Adrenal gland (tissue), 19 donors: Measurements from ENCODE around the gene REEP3. TPM values are rescaled to one million over a fixed set of nuclear protein-coding genes. Genes with fewer than 3 reads are reported as not detected.

ENCODE experiments used
- DNase-seq, 7 donors: peaks; one replicate each; pipeline ENCODE4 v3.0.0-alpha.2; 2019 to 2020
- H3K27ac ChIP-seq, 5 donors: fragments of 200-600 bp; sonication (generic) in 4 of 5; 1 replicate in 3 of 5; 2 replicates in 2 of 5; pipeline versions ENCODE4 v1.5.1 to v1.8.0; 2016 to 2020; ENCODE audit warnings: mild to moderate bottlenecking in 1 of 5
- H3K27me3 ChIP-seq: fragments of 200-600 bp; 2 replicates; pipeline ENCODE4 v1.8.0; 2021
- H3K36me3 ChIP-seq, 2 donors: fragments of 200-600 bp; replicated peaks in 1 of 2; 1 replicate in 1 of 2; 2 replicates in 1 of 2; pipeline versions ENCODE4 v1.5.1 to v1.8.0; 2018 to 2022
- H3K4me1 ChIP-seq, 2 donors: fragments of 200-600 bp; replicated peaks in 1 of 2; 1 replicate in 1 of 2; 2 replicates in 1 of 2; pipeline versions ENCODE4 v1.5.1 to v1.8.0; 2018 to 2021
- H3K4me3 ChIP-seq, 4 donors: fragments of 200-600 bp; sonication (generic) in 3 of 4; one replicate each; pipeline ENCODE4 v1.5.1; 2016 to 2018
- H3K9me3 ChIP-seq, 3 donors: fragments of 200-600 bp; sonication (generic) in 1 of 3; replicated peaks in 1 of 3; 1 replicate in 2 of 3; 2 replicates in 1 of 3; pipeline versions ENCODE4 v1.5.1 to v1.8.0; 2016 to 2021
- CTCF ChIP-seq, 6 experiments: fragments of 450-650 bp in 4 of 6; fragments of 200-600 bp in 2 of 6; sonication (generic) in 1 of 6; IDR thresholded peaks; 1 replicate in 5 of 6; 2 replicates in 1 of 6; pipeline versions ENCODE4 v1.5.1 to v1.8.0; 2016 to 2021; ENCODE audit warnings: antibody characterized with exemption in 6 of 6, mild to moderate bottlenecking in 2 of 6, moderate library complexity in 1 of 6
- POLR2A ChIP-seq, 2 donors: fragments of 450-650 bp; IDR thresholded peaks; one replicate each; pipeline ENCODE4 v1.6.1; 2017; ENCODE audit warnings: antibody characterized with exemption in 2 of 2, mild to moderate bottlenecking in 2 of 2, moderate library complexity in 1 of 2
- WGBS, 4 donors: extraction: QIAGEN DNeasy Blood & Tissue Kit in 2 of 4; methylation state at CpG; one replicate each; pipeline versions ENCODE4 v1.1.5 to v1.1.7; 2013 to 2017; 5-methylcytosine and 5-hydroxymethylcytosine counted together
- intact Hi-C, 2 donors: fragments of 100-400 bp; cut with DNase I; formaldehyde crosslinking; loops; one replicate each; pipeline versions ENCODE4 v1.14.1 to v1.15.0; 2022 to 2023
- long read RNA-seq, 10 donors: library from polyadenylated mRNA in 3 of 10; unstranded in 2 of 10; stranded (forward) in 1 of 10; transcript quantifications; one replicate each; pipeline ENCODE4 v2.0.0 and lab custom pipeline, GENCODE V29; 2021 to 2026
- polyA plus RNA-seq, 3 donors: library from polyadenylated mRNA; stranded (reverse); fragments of 200-250 nt in 2 of 3; fragments of 350-450 nt in 1 of 3; fragmentation: Illumina TruSeq in 1 of 3; extraction: RNeasy Lipid Tissue Mini Kit (QIAGEN cat#74804) in 1 of 3; gene quantifications; one replicate each; pipeline ENCODE4 v1.2.3, GENCODE V29; 2013 to 2014
- total RNA-seq, 9 donors: library from RNA; depleted of rRNA in 4 of 9; stranded (reverse); fragments of >200 nt in 4 of 9; fragments of 120-200 nt in 1 of 9; fragmentation: NEBNext Ultra II Directional in 1 of 9; extraction: Animal tissue kit (Norgen Biotek cat#: 25700) in 1 of 9; gene quantifications; one replicate each; pipeline versions ENCODE4 v1.1.0 to v1.2.4, GENCODE V29; 2013 to 2023
- donor health status: healthy with polysubstance abuse.
- donor health status: Bipolar disorder and iron deficiency.
- donor health status: DM: yes; HTN: yes; CAD: no.
- donor health status: DM: no; HTN: no; CAD: no.
- donor health status: DM: no; HTN: no; CAD: no.
- donor health status: DM: yes; HTN: yes; CAD: no.

REEP3 gene
- total RNA-seq = 10 to 100 TPM; 31.2 to 79.8 (median 50.9) TPM
- 10 to 100 TPM in 1 of 3 donors, 1 to 10 TPM in 2; 5.1 to 49.3 (median 9.3) TPM for polyA plus RNA-seq
- long read RNA-seq, donor 1, full-length matches to known transcripts = 8 of 8 reads
- long read RNA-seq, donor 1, partial matches to known transcripts = 0 of 8 reads
- long read RNA-seq, donor 1, other reads (novel, unspliced or antisense) = 0 of 8 reads
- long read RNA-seq, donor 2, full-length matches to known transcripts = 4 of 4 reads
- long read RNA-seq, donor 2, partial matches to known transcripts = 0 of 4 reads
- long read RNA-seq, donor 2, other reads (novel, unspliced or antisense) = 0 of 4 reads
- long read RNA-seq, donor 3, full-length matches to known transcripts = 6 of 6 reads
- long read RNA-seq, donor 3, partial matches to known transcripts = 0 of 6 reads
- long read RNA-seq, donor 3, other reads (novel, unspliced or antisense) = 0 of 6 reads
- long read RNA-seq, donor 4, full-length matches to known transcripts = 3 of 51 reads
- long read RNA-seq, donor 4, partial matches to known transcripts = 3 of 51 reads
- long read RNA-seq, donor 4, other reads (novel, unspliced or antisense) = 45 of 51 reads
- long read RNA-seq, donor 5, full-length matches to known transcripts = 31 of 41 reads
- long read RNA-seq, donor 5, partial matches to known transcripts = 5 of 41 reads
- long read RNA-seq, donor 5, other reads (novel, unspliced or antisense) = 5 of 41 reads
- long read RNA-seq, donor 6, full-length matches to known transcripts = 3 of 12 reads
- long read RNA-seq, donor 6, partial matches to known transcripts = 4 of 12 reads
- long read RNA-seq, donor 6, other reads (novel, unspliced or antisense) = 5 of 12 reads
- long read RNA-seq, donor 7, full-length matches to known transcripts = 6 of 14 reads
- long read RNA-seq, donor 7, partial matches to known transcripts = 8 of 14 reads
- long read RNA-seq, donor 7, other reads (novel, unspliced or antisense) = 0 of 14 reads
- long read RNA-seq, donor 8, full-length matches to known transcripts = 7 of 7 reads
- long read RNA-seq, donor 8, partial matches to known transcripts = 0 of 7 reads
- long read RNA-seq, donor 8, other reads (novel, unspliced or antisense) = 0 of 7 reads
- long read RNA-seq, donor 9, full-length matches to known transcripts = 9 of 18 reads
- long read RNA-seq, donor 9, partial matches to known transcripts = 9 of 18 reads
- long read RNA-seq, donor 9, other reads (novel, unspliced or antisense) = 0 of 18 reads
- long read RNA-seq, donor 10, full-length matches to known transcripts = 6 of 6 reads
- long read RNA-seq, donor 10, partial matches to known transcripts = 0 of 6 reads
- long read RNA-seq, donor 10, other reads (novel, unspliced or antisense) = 0 of 6 reads

GRCh38 chr10:63520500-63521415 lies at the start of gene REEP3:
TSS of gene REEP3 (plus strand) at chr10:63521401. CDS start at chr10:63521546, 145 bp downstream.
- peak within 1 kb of the TSS in 3 of 4 donors; percentile 23 to 92 (median 65) for H3K4me3 ChIP-seq
- H3K4me1 ChIP-seq = peaks cover 17 to 61% of the 10 kb centered on the region in 2 donors
- peak within 1 kb of the TSS; percentile 70 to 99 (median 94) for H3K27ac ChIP-seq
- peak; percentile 57 to 77 (median 72) for DNase-seq
- 13 to 34% (median 21%) methylated on average over 13 to 52 of the region's 52 CpGs for WGBS, 4 donors
- H3K9me3 ChIP-seq = no peaks in the 10 kb centered on the region
- H3K36me3 ChIP-seq = no peaks in the 10 kb centered on the region
- no peaks in the 10 kb centered on the region for H3K27me3 ChIP-seq
- TF ChIP-seq POLR2A (IDR thresholded peaks at IDR 0.05) = no peak
- no peak for TF ChIP-seq CTCF (IDR thresholded peaks at IDR 0.05)
- intact Hi-C loops = no loop called here

- no peak for DNase-seq
- Histone ChIP-seq H3K36me3 (no peaks in the 10 kb centered on the region), H3K4me3 (no peak overlapping the region), H3K27me3 (no peaks in the 10 kb centered on the region), H3K27ac (no peak overlapping the region), H3K4me1 (peaks cover 0 to 9% of the 10 kb centered on the region in 2 donors), H3K9me3 (no peaks in the 10 kb centered on the region)
- TF ChIP-seq POLR2A (IDR thresholded peaks at IDR 0.05) = no peak
- TF ChIP-seq CTCF (IDR thresholded peaks at IDR 0.05) = no peak
- intact Hi-C loops = no loop called here
- 90 to 95% (median 93%) methylated on average over 8 of the region's 8 CpGs for WGBS, 4 donors
These were observed 46.7 kb upstream of the REEP3 start for GRCh38 chr10:63474488-63474887.

GRCh38 chr10:63477927-63478326 lies 43.3 kb upstream of the REEP3 start:
- no peak overlapping the region for H3K27ac ChIP-seq
- intact Hi-C loops = no loop called here
- no peaks in the 10 kb centered on the region for H3K27me3 ChIP-seq
- peaks cover 0 to 16% of the 10 kb centered on the region in 2 donors for H3K4me1 ChIP-seq
- no peak for DNase-seq
- H3K36me3 ChIP-seq = no peaks in the 10 kb centered on the region
- TF ChIP-seq POLR2A (IDR thresholded peaks at IDR 0.05) = no peak
- no peak for TF ChIP-seq CTCF (IDR thresholded peaks at IDR 0.05)
- H3K4me3 ChIP-seq = no peak overlapping the region
- no peaks in the 10 kb centered on the region for H3K9me3 ChIP-seq
- 68 to 79% (median 75%) methylated on average over 1 of the region's 1 CpG for WGBS, 4 donors
